ENCODE results near the gene SYP.
A peak's percentile ranks its signal among the peaks of the same experiment; 100 is the strongest.
"Not testable (repeated sequence)": the region's sequence is repeated elsewhere in the genome, so short reads cannot be mapped to it uniquely, and the experiment has no call there.

SYP gene

GRCh38 chrX:49165901-49166881 is 33.8 kb downstream of the SYP start:
- DNase-seq, result peak; percentile 70 to 77

DNA sequence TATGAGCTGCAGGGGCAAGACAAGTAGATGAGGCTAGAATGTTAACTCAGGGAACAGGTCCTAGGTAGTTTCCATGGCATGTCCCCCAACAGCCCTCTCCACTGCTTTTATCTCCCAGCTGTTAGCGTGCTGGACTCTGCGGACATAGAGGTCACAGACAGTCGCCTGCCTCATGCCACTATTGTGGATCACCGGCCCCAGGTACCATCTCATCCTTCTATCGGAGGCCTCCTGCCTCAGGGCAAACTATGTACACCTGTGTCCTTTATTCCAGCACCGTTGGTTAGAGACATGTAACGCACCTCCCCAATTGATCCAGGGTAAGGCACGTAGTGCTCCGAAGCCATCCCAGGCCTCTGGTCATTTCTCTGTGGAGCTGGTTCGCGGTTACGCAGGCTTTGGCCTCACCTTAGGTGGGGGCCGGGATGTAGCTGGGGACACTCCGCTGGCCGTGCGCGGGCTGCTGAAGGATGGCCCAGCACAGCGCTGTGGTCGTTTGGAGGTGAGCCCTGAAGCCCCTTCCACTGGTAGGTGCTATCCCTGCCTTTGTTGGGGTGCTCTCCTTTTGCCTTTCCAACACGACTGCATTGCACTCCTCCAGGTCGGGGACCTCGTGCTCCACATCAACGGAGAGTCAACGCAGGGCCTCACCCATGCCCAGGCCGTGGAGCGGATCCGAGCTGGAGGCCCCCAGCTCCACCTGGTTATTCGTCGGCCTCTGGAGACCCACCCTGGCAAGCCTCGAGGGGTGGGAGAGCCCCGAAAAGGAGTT is 35.2 kb downstream of the SYP start:
- no peak for DNase-seq

DNA sequence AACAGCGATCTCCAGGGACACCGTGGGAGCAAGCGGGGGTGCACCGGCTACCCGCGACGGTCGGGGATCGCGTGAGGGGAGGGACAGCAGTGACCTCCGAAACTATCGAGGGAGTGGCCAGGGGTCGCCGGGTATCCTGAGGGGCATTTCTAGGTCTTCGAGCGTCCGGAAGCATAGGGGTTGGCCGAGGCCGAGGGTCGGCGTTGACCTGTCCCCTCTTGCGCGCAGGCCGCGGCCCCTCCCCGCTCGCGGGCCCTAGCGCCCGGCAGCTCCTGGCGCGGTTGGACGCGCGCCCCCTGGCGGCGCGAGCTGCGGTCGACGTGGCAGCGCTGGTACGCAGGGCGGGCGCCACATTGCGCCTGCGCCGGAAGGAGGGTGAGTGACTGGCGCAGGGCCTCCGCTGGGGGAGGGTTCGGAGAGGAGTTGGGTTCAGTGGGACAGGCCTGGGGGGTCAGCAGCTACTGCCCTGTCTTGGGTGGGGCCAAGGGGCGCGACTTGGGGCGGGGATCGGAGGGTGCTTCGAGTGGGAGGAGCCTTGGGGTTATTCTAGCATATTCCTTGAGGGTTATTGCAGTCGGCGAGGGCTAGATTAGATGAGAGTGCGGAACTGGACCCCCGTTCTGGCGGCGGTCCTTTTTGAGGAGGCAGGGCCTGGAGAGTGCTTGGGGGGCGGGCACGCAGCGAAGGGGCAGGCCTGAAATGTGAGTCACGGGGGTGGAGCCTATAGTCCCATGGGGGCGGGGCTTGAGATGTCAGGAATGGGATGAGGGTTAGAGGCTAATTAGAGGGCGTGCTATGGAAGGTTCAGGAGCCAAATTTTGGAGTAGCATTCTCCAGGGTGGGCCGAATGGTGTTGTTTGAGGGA is 36.2 kb downstream of the SYP start:
- peak; percentile 74 to 78 for DNase-seq

GRCh38 chrX:49162620-49163019 is 37.4 kb downstream of the SYP start, which contains the start of gene MAGIX:
Gene MAGIX (plus strand): TSS chrX:49162758. CDS start chrX:49162890, 132 bp downstream.
- no peak for DNase-seq

DNA sequence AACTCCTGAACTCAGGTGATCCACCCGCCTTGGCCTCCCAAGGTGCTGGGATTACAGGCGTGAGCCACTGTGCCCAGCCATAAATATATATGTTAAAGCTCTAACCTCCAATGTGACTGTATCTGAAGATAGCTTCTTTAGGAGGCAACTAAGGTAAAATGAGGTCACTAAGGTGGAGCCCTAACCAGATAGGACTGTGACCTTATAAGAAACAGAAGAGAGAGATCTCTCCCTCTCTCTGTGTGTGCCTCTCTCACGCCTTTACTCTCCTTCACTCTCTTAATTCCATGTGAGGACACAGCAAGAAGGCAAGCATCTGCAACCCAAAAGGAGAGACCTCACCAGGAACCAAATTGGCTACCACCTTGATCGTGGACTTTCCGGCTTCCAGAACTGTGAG is 38.4 kb downstream of the SYP start:
- no peak for DNase-seq

DNA sequence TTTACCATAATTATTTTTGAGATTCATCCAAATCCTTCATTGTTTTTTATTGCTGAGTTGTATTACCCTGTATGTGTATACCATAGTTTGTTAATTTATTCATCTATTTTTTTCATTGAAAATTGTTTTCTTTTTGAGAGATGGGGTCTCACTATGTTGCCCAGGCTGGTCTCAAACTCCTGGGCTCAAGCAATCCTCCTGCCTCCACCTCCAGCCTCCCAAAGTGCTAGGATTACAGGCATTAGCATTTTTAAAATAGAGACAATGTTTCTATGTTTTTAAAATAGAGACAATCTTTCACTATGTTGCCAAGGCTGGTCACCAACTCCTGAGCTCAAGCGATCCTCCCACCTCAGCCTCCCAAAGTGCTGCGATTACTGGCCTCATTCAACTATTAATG is 39.1 kb downstream of the SYP start:
- no peak for DNase-seq

DNA sequence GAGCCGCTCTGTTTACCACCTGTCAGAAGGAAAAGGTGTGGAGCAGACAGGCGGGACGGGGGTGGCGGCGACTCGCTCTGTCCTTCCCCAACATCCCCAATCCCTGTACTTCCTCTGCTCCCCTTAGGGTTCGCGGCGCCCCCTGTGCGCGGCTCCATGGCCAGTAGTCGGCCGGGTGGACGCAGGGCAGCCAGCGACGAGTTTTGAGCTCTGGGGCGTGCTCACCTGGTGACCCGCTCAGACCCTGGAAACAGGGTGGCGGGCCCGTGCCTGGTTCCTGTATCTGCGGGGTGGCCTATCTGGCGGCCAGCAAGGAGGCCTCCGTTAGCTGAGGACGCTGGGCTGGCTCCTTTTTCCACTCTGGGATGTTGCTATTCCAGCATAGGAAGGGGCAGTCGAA is 42.8 kb downstream of the SYP start:
- no peak for DNase-seq

DNA sequence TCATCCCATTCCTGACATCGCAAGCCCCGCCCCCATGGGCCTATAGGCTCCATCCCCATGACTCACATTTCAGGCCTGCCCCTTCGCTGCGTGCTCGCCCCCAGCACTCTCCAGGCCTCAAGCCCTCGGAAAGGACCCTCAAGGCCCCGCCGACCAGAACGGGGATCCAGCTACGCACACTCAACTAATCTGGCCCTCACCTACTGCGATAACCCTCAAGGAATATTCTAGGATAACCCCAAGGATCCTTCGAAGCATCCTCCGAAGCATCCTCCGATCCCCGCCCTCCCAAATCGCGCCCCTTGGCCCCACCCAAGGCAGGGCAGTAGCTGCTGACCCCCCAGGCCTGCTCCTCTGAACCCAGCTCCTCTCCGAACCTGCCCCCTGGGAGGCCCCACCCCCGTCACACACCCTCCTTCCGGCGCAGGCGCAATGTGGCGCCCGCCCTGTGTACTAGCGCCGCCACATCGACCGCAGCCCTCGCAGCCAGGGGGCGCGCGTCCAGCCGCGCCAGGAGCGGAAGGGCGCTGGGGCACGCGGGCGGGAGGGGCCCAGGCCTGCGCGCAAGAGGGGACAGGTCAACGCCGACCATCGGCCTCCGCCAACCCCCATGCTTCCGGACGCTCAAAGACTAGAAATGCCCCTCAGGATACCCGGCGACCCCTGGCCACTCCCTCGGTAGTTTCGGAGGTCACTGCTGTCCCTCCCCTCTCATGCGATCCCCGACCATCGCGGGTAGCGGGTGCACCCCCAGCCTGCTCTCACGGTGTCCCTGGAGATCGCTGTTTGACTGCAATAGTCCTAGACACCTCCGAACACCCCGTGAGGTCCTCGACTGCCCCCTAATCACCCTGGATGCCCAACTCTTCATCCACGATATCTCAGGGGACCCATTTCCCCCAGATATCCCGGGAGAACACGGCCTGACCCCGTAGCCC is 43.8 kb downstream of the SYP start:
- DNase-seq, result peak; percentile 82 to 86

DNA sequence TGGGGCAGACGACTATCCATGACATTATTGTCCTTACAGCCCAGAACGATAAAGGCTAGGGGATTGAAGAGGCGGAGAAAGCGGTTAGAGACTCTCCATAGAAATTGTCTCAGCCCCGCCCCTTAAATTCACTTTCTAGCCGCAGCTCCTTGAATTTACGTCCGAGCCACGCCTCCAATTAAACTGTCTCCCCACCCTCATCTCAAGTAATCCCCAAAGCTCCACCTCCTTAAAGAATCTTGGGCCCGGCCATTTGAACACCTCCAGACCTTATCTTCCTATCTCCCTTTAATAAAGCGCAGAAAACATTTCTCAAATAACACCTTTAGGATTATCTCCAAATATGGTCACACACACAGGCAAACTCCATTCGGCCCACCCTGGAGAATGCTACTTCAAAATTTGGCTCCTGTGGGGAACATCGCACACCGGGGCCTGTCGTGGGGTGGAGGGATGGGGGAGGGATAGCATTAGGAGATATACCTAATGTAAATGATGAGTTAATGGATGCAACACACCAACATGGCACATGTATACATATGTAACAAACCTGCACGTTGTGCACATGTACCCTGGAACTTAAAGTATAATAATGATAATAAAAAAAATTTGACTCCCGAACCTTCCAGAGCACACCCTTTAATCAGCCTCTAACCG is 44.6 kb downstream of the SYP start:
- peak; percentile 38 to 62 for DNase-seq

- DNase-seq, result no peak
These were observed 46.5 kb downstream of the SYP start for GRCh38 chrX:49153467-49153866.

DNA sequence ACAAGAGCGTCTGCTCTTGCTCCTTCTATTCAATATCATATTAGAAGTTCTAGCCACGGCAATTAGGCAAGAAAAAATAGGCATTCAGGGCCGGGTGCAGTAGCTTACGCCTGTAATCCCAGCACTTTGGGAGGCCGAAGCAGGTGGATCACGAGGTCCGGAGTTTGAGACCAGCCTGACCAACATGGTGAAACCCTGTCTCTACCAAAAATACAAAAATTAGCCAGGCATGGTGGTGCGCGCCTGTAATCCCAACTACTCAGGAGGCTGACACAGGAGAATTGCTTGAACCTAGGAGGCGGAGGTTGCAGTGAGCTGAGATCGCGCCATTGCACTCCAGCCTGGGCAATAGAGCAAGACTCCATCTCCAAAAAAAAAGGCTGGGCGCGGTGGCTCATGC is 50.7 kb downstream of the SYP start:
- DNase-seq, result not testable (repeated sequence)

- DNase-seq, result not testable (repeated sequence)
These were observed 51.4 kb downstream of the SYP start for GRCh38 chrX:49148390-49149100.

- DNase-seq, result no peak
These were observed 52.1 kb downstream of the SYP start for GRCh38 chrX:49147936-49148335.

- no peak for DNase-seq
These were observed 52.7 kb downstream of the SYP start for GRCh38 chrX:49147282-49147681.

- DNase-seq, result not testable (repeated sequence)
These were observed 56.8 kb downstream of the SYP start for GRCh38 chrX:49143154-49143553.

DNA sequence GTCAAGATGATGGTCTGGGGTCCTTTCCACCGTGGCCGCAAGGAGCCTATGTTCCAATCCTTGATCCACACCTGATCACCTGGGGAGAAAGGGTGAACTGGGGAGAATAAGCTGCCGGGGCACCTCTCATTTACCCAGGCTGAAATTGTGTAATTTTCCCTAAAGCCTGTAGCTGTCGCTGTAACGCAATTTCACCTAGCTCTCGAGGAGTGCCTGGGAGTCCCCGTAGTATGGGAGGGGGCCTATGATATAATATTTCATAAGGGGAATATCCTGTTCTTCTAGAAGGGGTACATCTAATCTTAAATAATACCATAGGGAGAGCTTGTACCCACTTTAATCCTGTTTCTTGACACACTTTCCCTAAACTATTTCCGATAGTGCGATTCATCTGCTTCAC is 57.7 kb downstream of the SYP start:
- not testable (repeated sequence) for DNase-seq

- no peak for DNase-seq
These were observed 60.3 kb downstream of the SYP start for GRCh38 chrX:49139713-49140112.

Data from activated CD4-positive, alpha-beta T cell treated with anti-CD3 and anti-CD28 coated beads, Interleukin-2, amount 50 U/mL, for 48 hours (primary cell).